NOMO-1 treated with DMSO at 0.1 percent for 48 hours (cell line): ENCODE results near the gene AGBL1.

Source experiments
- DNase-seq: peaks from one replicate; lab custom pipeline; 2025; ENCODE audit not compliant: unreplicated experiment; lab: John Stamatoyannopoulos, UW

The AGBL1 gene

DNA sequence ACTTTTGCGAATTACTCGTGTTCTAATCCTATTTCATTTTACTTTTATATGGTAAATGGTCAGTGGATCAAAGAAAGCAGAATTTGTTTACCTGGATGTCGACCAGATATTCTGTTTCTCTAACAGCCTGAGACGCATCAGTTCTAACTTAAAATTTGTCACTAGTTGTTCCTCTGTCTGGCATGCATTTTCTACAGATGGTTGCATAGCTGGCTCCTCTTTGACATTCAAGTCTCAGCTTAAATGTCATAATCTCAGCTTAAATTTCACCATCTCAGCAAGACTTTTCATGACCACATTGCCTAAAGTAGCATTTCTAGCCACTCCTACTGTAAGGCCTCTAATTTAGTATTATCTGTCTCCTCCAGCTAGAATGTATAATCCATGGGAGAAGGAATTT lies 609.3 kb downstream of the AGBL1 start:
- DNase-seq: no peak

- DNase-seq: no peak
Observed at GRCh38 chr15:86690566-86690965, 610.9 kb downstream of the AGBL1 start.

GRCh38 chr15:86691091-86691663 lies 611.5 kb downstream of the AGBL1 start:
- DNase-seq: no peak

GRCh38 chr15:86700864-86701610 lies 621.4 kb downstream of the AGBL1 start:
- DNase-seq: no peak

- DNase-seq: no peak
Observed at GRCh38 chr15:86701611-86701963, 621.9 kb downstream of the AGBL1 start.

DNA sequence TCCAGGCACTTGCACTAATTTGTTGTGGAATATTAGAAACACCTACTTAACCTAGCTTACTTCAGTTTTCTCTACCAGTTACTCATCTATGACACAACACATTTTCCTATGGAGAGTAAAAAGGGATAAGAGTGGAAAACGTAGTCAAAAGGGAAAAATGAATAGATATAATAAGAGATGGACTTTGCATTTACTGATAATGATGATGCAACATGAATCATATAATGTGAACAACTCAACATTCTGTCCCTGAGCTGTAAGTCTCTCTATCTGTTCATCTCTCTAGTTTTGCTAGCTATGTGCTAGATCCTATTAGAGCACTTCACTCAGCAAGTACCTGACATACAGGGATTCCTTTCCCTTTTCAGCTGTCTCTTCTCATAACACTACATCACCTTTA lies 627.1 kb downstream of the AGBL1 start:
- DNase-seq: no peak

GRCh38 chr15:86711476-86711875 lies 631.8 kb downstream of the AGBL1 start:
- DNase-seq: no peak

DNA sequence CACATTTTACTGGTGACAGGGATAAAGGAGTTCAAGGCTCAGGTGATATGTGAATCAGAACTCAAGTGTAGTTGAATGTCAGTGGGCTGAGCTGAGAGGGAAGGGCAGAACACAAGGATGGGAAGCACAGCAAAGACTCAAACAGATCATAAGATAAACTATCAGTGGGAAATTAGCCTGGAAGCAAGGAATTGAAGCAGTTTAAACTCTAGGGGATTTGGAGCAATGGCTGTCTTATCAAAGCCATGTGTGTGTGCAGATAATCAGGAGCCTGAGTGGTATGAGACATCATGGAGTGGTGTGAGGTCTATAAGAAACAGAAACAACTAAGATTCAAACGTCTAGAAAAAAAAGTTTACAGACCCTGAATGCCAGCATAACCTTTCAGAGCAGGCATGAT lies 634.6 kb downstream of the AGBL1 start:
- DNase-seq: no peak

DNA sequence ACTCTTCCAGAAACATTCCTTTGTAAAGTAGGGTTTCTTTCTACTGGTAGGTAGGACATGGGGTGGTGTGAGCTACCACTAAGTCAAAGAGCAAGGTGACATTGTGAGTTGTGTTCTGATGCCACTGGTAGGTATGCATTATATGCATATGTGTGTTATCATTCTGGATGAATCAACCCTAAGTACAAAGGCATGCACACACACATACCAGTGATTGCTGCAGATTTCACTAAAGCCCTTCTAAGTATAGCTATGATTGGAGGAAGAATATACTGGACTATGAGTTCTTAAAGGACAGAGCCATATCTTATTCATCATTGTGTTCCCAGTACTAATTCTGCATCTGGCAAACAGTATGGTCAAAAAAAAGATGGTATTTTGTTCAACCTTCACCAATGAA lies 646.0 kb downstream of the AGBL1 start:
- no peak for DNase-seq

DNA sequence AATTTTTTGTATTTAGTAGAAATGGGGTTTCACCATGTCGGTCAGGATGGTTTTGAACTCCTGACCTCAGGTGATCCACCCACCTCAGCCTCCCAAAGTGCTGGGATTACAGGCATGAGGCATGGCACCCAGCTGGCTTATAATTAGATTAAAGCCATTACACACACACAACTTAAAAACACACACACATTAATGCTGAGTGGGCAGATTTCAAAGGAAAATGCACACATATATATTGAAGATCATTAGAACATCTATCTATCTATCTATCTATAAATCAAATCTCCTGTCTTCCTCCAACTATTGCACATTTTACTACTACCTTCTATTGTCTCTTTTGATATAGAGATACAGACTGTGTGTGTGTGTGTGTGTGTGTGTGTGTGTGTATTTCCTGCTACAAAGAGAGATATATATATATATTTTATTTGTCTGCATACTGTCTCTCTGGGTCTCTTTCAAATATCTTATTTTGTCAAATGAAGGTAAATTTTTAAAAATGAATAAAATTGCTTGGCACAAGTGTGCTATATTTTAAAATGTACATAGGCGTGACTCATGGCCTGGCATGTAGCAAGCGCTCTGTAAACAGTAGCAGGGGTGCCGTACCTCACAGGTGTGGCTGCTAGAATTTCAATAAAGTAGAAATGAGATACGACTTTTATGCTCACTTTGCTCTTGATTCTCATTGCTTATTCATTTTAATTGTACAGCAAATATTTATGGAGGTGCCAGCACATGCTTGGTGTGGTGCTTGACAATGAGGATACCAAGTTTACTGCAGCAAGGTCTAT lies 655.8 kb downstream of the AGBL1 start:
- no peak for DNase-seq

- DNase-seq: no peak
Observed at GRCh38 chr15:86741917-86742316, 662.2 kb downstream of the AGBL1 start.

GRCh38 chr15:86743283-86743903 lies 663.7 kb downstream of the AGBL1 start:
- no peak for DNase-seq

- no peak for DNase-seq
Observed at GRCh38 chr15:86744198-86744780, 664.6 kb downstream of the AGBL1 start.

GRCh38 chr15:86751116-86751515 lies 671.4 kb downstream of the AGBL1 start:
- DNase-seq: no peak

DNA sequence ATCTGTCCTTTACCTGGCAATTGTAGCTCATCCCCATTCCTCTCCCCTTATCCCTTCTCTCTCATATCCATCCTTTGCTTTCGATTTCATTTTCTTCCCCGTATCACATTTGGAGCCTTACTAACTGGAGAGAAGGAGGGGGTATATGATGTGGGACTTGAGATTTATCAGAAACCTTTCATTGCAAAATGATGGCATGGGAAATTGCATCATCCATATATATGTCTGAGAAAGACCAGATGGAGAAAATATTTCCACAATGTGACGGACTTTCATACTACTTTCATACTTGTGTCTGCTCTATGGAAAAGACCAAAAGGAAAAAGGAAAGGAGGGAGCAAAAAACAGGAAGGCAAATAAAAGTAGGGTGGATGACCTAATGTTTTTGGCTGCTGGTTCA lies 675.2 kb downstream of the AGBL1 start:
- no peak for DNase-seq

DNA sequence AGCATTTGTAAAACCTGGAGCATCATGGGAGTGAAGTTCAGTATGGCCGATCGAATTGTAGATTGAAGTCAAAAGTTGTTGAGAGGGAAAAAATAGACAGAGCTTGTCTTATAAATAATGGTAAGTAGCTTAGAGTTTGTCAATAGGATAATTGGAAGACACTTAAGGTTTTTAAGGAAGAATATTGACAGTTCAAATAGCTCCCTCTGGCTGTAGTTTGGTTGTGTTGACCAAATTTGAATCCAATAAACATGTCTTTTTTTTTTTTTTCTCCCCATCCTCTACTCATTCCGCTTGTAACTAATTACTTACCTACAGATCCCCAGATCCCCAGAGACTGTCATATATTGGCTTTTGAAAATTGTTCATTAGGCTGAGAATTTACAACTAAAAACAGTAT lies 677.0 kb downstream of the AGBL1 start:
- DNase-seq: no peak

GRCh38 chr15:86759800-86760523 lies 680.3 kb downstream of the AGBL1 start:
- no peak for DNase-seq

DNA sequence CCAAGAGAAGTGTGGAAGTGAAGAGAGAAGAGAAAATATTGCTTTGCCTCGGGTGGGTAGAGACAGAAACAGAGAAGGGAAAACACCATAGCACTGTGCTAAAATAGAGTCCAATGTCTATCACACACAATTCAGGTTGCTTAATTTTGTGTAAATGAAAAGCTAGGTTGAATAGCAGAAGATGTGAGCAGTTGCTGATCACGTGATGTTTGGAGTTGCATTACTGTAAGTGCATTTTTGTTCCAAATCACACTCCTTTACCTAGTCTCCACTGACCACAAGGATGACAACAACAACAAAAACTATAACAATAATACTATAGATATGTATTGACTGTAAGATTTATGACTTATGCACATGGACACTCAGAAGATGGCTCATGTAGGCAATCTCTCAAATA lies 683.2 kb downstream of the AGBL1 start:
- DNase-seq: no peak

DNA sequence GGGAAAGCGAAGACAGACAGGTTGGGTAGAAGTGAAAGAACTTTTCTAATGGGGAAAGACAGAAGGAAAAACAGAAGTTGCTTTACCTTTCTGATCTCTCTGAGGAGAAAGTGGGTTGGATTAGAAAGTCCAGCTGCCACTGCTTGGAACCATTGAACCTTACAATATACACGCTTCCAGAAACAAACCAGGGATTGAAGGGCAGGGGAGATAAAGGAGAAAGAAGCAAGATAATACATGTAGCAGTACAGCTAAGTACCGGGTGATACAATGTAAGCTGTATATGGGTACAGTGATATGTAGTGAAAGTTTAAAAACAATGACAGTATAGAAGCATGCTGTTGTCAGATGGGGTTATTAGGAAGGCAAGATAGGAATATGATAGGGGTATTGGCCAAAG lies 684.4 kb downstream of the AGBL1 start:
- no peak for DNase-seq

DNA sequence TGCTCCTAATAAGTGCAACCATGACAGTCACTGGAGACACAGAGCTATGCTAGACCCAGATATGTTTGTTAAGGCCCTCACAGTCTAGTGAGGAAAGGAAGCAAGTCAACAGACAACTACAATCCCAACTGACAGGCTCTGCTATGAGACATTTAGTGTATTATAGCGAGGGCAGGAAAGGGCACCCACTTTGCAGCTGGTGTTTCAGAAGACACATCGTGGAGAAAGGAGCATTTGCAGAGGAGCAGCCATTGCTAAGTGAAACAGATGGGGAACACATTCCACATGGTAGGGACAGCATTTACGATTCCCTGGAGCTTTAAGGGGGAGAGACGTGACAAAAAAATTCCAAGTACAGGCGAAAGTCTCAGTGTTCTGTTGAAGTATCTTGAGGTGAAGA lies 685.6 kb downstream of the AGBL1 start:
- no peak for DNase-seq
